HG03460 (cell line): ENCODE data around the gene CBLC.

ENCODE experiments used
- ATAC-seq: cut with Tn5 transposase; IDR thresholded peaks from one replicate; pipeline ENCODE4 v1.9.1; 2021; ENCODE audit not compliant: unreplicated experiment

CBLC gene

GRCh38 chr19:44799627-44800346 lies 22.1 kb downstream of the CBLC start:
- no peak for ATAC-seq

GRCh38 chr19:44800461-44800860 lies 22.8 kb downstream of the CBLC start:
- ATAC-seq, result no peak

GRCh38 chr19:44803442-44804428 lies 26.0 kb downstream of the CBLC start:
- no peak for ATAC-seq

- ATAC-seq, result no peak
Observed at GRCh38 chr19:44806291-44806690, 28.6 kb downstream of the CBLC start.

GRCh38 chr19:44807162-44807561 lies 29.5 kb downstream of the CBLC start:
- no peak for ATAC-seq

GRCh38 chr19:44807652-44808462 lies 30.2 kb downstream of the CBLC start:
- no peak for ATAC-seq

GRCh38 chr19:44808463-44809371 lies 31.0 kb downstream of the CBLC start, which contains the start of gene BCAM:
Gene BCAM (plus strand): TSS chr19:44809103. CDS start chr19:44809125, 22 bp downstream.
- no peak for ATAC-seq

GRCh38 chr19:44809577-44810233 lies 32.0 kb downstream of the CBLC start:
- ATAC-seq, result no peak

GRCh38 chr19:44810234-44811121 lies 32.8 kb downstream of the CBLC start:
- ATAC-seq, result no peak

GRCh38 chr19:44811122-44811419 lies 33.4 kb downstream of the CBLC start:
- ATAC-seq, result no peak

GRCh38 chr19:44812142-44812718 lies 34.5 kb downstream of the CBLC start:
- ATAC-seq, result no peak

GRCh38 chr19:44813070-44813840 lies 35.6 kb downstream of the CBLC start:
- ATAC-seq, result no peak

- ATAC-seq, result no peak
Observed at GRCh38 chr19:44813841-44814470, 36.3 kb downstream of the CBLC start.

- ATAC-seq, result no peak
Observed at GRCh38 chr19:44814517-44814916, 36.8 kb downstream of the CBLC start.

GRCh38 chr19:44816301-44816700 lies 38.6 kb downstream of the CBLC start:
- ATAC-seq, result no peak

- ATAC-seq, result no peak
Observed at GRCh38 chr19:44817725-44818465, 40.2 kb downstream of the CBLC start.
